Measurements from ENCODE around the gene DECR2. TPM values are rescaled to one million over a fixed set of nuclear protein-coding genes. Genes with fewer than 3 reads are reported as not detected.

DECR2 gene
- total and polyA plus RNA-seq, 2 donors (not counting 1 experiment from before 2014, with no cell fraction given): 12.0 to 12.1 TPM

- DNase-seq (ENCODE audit: low read depth in 2 of 2): no peak
- no peaks in the 10 kb centered on the region for H3K27me3 ChIP-seq (ENCODE audit: control insufficient read depth, insufficient read depth, low read length)
- H3K9me3 ChIP-seq (ENCODE audit: control insufficient read depth, insufficient read depth, low read depth, low read length): no peaks in the 10 kb centered on the region
- H3K27ac ChIP-seq (ENCODE audit: insufficient read depth, low read length): no peak overlapping the region
- H4K20me1 ChIP-seq (ENCODE audit: control insufficient read depth, extremely low read depth, insufficient read depth, low read length): no peaks in the 10 kb centered on the region
- no peaks in the 10 kb centered on the region for H3K4me1 ChIP-seq (ENCODE audit: control insufficient read depth, extremely low read depth, insufficient read depth, low read length)
- H3K36me3 ChIP-seq (ENCODE audit: control insufficient read depth, insufficient read depth, low read length): no peaks in the 10 kb centered on the region
- no peak for TF ChIP-seq EZH2 (IDR thresholded peaks at IDR 0.05; ENCODE audit: low read length, missing control alignments)
- TF ChIP-seq CTCF (conservative IDR thresholded peaks at IDR 0.05 in 1 of 2, IDR thresholded peaks at IDR 0.05 in 1 of 2; ENCODE audit: low read depth in 1 of 2, low read length in 2 of 2): no peak
- peaks cover 14% of the 10 kb centered on the region for H3K79me2 ChIP-seq (ENCODE audit: control insufficient read depth, insufficient read depth, low read length)
- H3K9ac ChIP-seq (ENCODE audit: insufficient read depth, low read length): no peak overlapping the region
- H2AFZ ChIP-seq (ENCODE audit: low read length): no peak overlapping the region
- no peak overlapping the region for H3K4me2 ChIP-seq (ENCODE audit: extremely low read depth, insufficient read depth, low read length)
- H3K4me3 ChIP-seq (replicated peaks in 1 of 4; ENCODE audit: control extremely low read depth in 1 of 4, insufficient read depth in 1 of 4, low read depth in 3 of 4, low read length in 4 of 4): peak overlapping the region in 1 of 4 experiments; percentile 81
Observed at GRCh38 chr16:383326-384051, 18.2 kb upstream of the DECR2 start.

GRCh38 chr16:386641-387156, 15.0 kb upstream of the DECR2 start:
- no peak overlapping the region for H2AFZ ChIP-seq (ENCODE audit: low read length)

More at GRCh38 chr16:386641-387156, 15.0 kb upstream of the DECR2 start:
- Histone ChIP-seq H3K36me3 (ENCODE audit: control insufficient read depth, insufficient read depth, low read length) (no peaks in the 10 kb centered on the region), H4K20me1 (ENCODE audit: control insufficient read depth, extremely low read depth, insufficient read depth, low read length) (no peaks in the 10 kb centered on the region), H3K27ac (ENCODE audit: insufficient read depth, low read length) (no peak overlapping the region), H3K79me2 (ENCODE audit: control insufficient read depth, insufficient read depth, low read length) (no peaks in the 10 kb centered on the region), H3K4me1 (ENCODE audit: control insufficient read depth, extremely low read depth, insufficient read depth, low read length) (no peaks in the 10 kb centered on the region), H3K4me3 (replicated peaks in 1 of 4; ENCODE audit: control extremely low read depth in 1 of 4, insufficient read depth in 1 of 4, low read depth in 3 of 4, low read length in 4 of 4) (no peak overlapping the region), H3K27me3 (ENCODE audit: control insufficient read depth, insufficient read depth, low read length) (no peaks in the 10 kb centered on the region), H3K9ac (ENCODE audit: insufficient read depth, low read length) (no peak overlapping the region), H3K9me3 (ENCODE audit: control insufficient read depth, insufficient read depth, low read depth, low read length) (no peaks in the 10 kb centered on the region), H3K4me2 (ENCODE audit: extremely low read depth, insufficient read depth, low read length) (no peak overlapping the region)
- DNase-seq (ENCODE audit: low read depth in 2 of 2): peak in 1 of 2 donors; percentile 25
- TF ChIP-seq CTCF (conservative IDR thresholded peaks at IDR 0.05 in 1 of 2, IDR thresholded peaks at IDR 0.05 in 1 of 2; ENCODE audit: low read depth in 1 of 2, low read length in 2 of 2): no peak
- no peak for TF ChIP-seq EZH2 (IDR thresholded peaks at IDR 0.05; ENCODE audit: low read length, missing control alignments)
